Measurements from ENCODE around the gene ASIC2. TPM values are rescaled to one million over a fixed set of nuclear protein-coding genes. Genes with fewer than 3 reads are reported as not detected.
A peak's percentile ranks its signal among the peaks of the same experiment; 100 is the strongest.

Gene ASIC2
- total and polyA plus RNA-seq, 2 experiments from 2014 or later, result not detected

GRCh38 chr17:33287096-33287725, 5.9 kb downstream of the ASIC2 start:
- H3K4me1 ChIP-seq (ENCODE audit: low read depth), result no peaks in the 10 kb centered on the region
- H3K27ac ChIP-seq, result no peak overlapping the region
- no peak for TF ChIP-seq CTCF (IDR thresholded peaks at IDR 0.05; ENCODE audit: low read depth, low read length)
- no peak for DNase-seq (ENCODE audit: low read depth in 1 of 2, low spot score in 1 of 2)
- H3K9me3 ChIP-seq (ENCODE audit: low read depth), result no peaks in the 10 kb centered on the region
- peaks cover 53% of the 10 kb centered on the region for H3K27me3 ChIP-seq
- H3K36me3 ChIP-seq, result no peaks in the 10 kb centered on the region
- no peak overlapping the region for H3K4me3 ChIP-seq

GRCh38 chr17:33285413-33285812, 7.7 kb downstream of the ASIC2 start:
- H3K4me3 ChIP-seq, result no peak overlapping the region
- no peak for DNase-seq (ENCODE audit: low read depth in 1 of 2, low spot score in 1 of 2)
- TF ChIP-seq CTCF (IDR thresholded peaks at IDR 0.05; ENCODE audit: low read depth, low read length), result no peak
- H3K9me3 ChIP-seq (ENCODE audit: low read depth), result no peaks in the 10 kb centered on the region
- no peaks in the 10 kb centered on the region for H3K36me3 ChIP-seq
- H3K4me1 ChIP-seq (ENCODE audit: low read depth), result no peaks in the 10 kb centered on the region
- H3K27ac ChIP-seq, result no peak overlapping the region
- H3K27me3 ChIP-seq, result peaks cover 35% of the 10 kb centered on the region

- peak in 1 of 2 donors; percentile 75 for DNase-seq (ENCODE audit: low read depth in 1 of 2, low spot score in 1 of 2)
- no peak overlapping the region for H3K27ac ChIP-seq
- H3K36me3 ChIP-seq, result no peaks in the 10 kb centered on the region
- TF ChIP-seq CTCF (IDR thresholded peaks at IDR 0.05; ENCODE audit: low read depth, low read length), result no peak
- H3K4me3 ChIP-seq, result no peak overlapping the region
- H3K27me3 ChIP-seq, result peaks cover 21% of the 10 kb centered on the region
- H3K9me3 ChIP-seq (ENCODE audit: low read depth), result no peaks in the 10 kb centered on the region
- no peaks in the 10 kb centered on the region for H3K4me1 ChIP-seq (ENCODE audit: low read depth)
Observed at GRCh38 chr17:33284022-33284421, 9.1 kb downstream of the ASIC2 start.

GRCh38 chr17:33280162-33280943, 12.7 kb downstream of the ASIC2 start:
- no peak for TF ChIP-seq CTCF (IDR thresholded peaks at IDR 0.05; ENCODE audit: low read depth, low read length)
- DNase-seq (ENCODE audit: low read depth in 1 of 2, low spot score in 1 of 2), result no peak
- no peaks in the 10 kb centered on the region for H3K9me3 ChIP-seq (ENCODE audit: low read depth)
- H3K4me3 ChIP-seq, result no peak overlapping the region
- H3K36me3 ChIP-seq, result no peaks in the 10 kb centered on the region
- no peaks in the 10 kb centered on the region for H3K27me3 ChIP-seq
- no peaks in the 10 kb centered on the region for H3K4me1 ChIP-seq (ENCODE audit: low read depth)
- H3K27ac ChIP-seq, result no peak overlapping the region

GRCh38 chr17:33277436-33278100, 15.5 kb downstream of the ASIC2 start:
- no peaks in the 10 kb centered on the region for H3K4me1 ChIP-seq (ENCODE audit: low read depth)
- no peaks in the 10 kb centered on the region for H3K27me3 ChIP-seq
- H3K9me3 ChIP-seq (ENCODE audit: low read depth), result no peaks in the 10 kb centered on the region
- no peaks in the 10 kb centered on the region for H3K36me3 ChIP-seq
- no peak for TF ChIP-seq CTCF (IDR thresholded peaks at IDR 0.05; ENCODE audit: low read depth, low read length)
- H3K27ac ChIP-seq, result no peak overlapping the region
- H3K4me3 ChIP-seq, result no peak overlapping the region
- DNase-seq (ENCODE audit: low read depth in 1 of 2, low spot score in 1 of 2), result no peak

Data from cardiac muscle cell (in vitro differentiated cells and primary cell).